Embryonic facial prominence (tissue), 1 donor: Measurements from ENCODE around the gene SLCO4A1.

Experiments
- DNase-seq: peaks from one replicate; pipeline ENCODE4 v3.0.0-alpha.2; 2016; ENCODE audit errors: extremely low spot score

The SLCO4A1 gene

GRCh38 chr20:62700261-62700930 lies 58.1 kb downstream of the SLCO4A1 start:
- DNase-seq, result no peak

GRCh38 chr20:62701161-62702012 lies 59.1 kb downstream of the SLCO4A1 start:
- no peak for DNase-seq

DNA sequence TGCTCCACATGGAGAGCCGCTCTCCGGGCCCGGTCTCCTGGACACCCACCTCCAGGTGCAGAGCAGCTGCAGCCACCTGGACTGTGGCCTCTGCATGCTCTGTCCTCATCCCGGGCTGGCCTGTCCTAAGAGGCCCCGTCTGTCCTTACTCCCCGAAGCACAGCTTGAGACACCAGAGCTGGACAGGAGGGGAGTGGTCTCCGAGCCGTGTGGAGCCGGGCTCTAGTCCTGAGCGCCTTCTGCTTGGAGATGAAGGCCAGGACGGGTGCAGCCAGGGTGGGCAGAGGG lies 59.7 kb downstream of the SLCO4A1 start:
- DNase-seq, result no peak

- no peak for DNase-seq
Observed at GRCh38 chr20:62702895-62703852, 60.9 kb downstream of the SLCO4A1 start.

DNA sequence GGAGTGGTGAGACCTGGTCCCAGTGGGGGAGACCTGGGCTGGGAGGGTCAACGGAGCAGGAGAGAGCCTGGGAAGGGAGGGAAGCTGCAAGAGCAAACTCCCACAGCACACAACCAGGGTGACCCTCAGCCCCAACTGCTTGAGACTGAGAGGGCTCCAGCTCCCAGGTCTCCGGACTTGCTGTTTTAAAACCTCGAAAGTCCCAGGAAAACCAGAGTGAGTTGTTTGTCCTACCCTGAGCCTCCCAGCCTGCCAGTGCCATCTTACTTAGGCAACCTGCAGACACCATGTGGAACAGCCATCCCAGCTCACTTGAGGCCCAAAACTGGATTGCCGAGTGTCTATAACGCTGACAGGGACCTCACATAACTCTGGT lies 61.5 kb downstream of the SLCO4A1 start:
- DNase-seq, result no peak

DNA sequence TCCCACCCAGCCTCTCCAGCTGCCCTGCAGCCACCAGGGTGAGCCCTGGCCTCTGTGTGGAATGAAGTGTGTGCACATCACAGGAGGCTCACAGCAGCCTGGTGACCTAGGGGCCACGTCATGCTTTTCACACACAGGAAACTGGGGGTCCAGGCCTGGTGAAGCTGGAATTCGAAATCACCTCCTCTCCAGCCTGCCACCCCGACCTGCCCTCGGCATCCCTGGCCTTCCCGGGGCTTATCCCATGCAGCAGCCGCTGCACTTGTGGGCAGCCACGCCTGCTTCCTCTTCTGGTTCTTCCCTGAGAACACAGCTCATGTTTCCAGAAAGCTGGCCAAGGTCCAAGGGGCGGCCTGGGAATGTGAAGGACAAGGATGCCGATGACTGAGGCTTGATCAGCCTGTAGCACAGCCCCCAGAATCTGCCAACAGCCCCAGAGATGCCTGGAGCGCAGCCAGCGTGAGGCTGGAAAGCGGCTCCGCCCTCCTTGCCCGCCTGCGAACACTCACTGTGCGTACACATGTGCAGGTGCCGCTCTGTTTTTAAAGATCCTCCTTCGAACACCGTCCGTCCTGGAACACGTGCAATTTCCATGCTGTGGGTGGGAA lies 62.1 kb downstream of the SLCO4A1 start:
- DNase-seq, result peak; percentile 62

DNA sequence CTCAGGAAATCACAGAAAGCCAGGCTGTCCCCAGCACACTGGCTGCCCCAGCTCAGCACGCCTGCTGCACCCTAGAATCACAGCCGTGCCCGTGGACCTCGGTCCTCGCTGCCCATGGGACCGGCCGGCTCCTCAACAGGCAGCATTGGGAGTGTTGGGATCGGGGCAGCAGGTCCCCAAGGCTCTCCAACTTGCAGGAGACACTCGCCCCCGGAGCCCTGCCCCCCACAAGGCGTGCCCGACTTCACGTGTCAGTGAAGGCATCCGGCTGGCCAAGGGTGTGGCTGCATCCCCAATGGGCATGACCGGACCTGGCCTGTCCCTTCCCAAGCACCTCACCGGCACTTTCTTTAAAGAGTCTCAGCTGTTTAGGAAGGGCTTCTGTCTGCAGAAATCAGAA lies 63.3 kb downstream of the SLCO4A1 start:
- no peak for DNase-seq

DNA sequence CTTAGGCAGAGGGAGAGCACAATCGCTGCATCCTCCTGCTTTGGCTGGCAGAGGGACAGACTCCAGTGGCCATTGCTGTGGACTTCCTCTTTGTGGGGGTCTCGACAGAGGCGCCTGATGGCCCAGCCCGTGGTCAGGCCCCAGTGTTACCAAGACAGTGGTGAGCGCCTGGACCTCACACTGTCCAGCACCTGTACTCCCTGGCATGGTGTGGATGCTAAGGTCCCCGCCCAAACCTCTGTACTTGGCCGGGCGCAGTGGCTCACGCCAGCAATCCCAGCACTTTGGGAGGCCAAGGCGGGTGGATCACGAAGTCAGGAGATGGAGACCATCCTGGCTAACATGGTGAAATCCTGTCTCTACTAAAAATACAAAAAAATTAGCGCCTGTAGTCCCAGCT lies 64.0 kb downstream of the SLCO4A1 start:
- DNase-seq, result no peak

DNA sequence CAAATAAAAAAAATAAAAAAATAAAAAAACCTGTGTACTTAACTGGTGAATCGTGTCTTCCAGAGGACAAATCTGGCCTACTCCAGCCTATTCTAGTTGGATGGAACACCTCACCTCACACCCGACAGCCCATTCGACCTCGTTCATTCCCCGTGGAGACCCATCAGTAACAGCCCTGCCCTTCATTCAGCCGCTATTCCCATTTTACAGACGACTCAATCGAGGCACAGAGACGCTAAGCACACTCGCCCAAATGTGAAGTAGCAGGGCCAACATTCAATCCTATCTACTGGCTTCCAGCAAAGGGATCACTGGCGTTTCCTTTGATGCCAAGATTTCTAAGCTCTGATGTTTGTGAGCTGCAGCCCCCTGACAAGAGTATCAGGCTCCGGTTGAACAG lies 64.6 kb downstream of the SLCO4A1 start:
- no peak for DNase-seq

- no peak for DNase-seq
Observed at GRCh38 chr20:62707276-62707920, 65.1 kb downstream of the SLCO4A1 start.

DNA sequence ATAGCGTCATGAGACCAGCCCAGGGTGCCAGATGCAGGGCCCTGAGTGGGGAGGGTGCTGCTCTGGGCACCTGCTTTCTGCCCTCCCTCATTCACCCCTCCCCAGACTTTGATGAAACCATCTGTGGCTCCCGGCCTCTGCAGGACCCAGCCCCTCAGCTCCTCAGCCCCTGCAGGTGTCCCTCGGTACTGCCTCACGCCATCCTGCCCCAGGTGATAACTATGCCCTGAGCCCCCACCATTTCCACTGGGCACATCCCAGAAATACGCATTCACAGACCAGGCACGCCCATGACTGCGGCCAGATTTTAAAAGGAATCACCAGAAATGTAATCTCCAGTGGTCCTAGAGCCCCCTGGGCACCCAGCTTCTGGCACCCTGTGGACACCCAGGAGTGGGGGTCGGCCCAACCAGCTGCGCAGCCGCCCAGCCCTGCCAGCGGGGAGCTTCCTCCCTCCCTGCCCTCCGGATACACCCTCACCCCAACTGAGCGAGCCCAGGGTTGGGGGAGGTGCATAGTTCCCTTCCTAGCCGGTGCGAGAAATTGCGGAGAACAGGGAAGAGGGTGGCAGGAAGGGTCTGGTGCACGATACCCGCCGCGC lies 65.7 kb downstream of the SLCO4A1 start:
- no peak for DNase-seq

DNA sequence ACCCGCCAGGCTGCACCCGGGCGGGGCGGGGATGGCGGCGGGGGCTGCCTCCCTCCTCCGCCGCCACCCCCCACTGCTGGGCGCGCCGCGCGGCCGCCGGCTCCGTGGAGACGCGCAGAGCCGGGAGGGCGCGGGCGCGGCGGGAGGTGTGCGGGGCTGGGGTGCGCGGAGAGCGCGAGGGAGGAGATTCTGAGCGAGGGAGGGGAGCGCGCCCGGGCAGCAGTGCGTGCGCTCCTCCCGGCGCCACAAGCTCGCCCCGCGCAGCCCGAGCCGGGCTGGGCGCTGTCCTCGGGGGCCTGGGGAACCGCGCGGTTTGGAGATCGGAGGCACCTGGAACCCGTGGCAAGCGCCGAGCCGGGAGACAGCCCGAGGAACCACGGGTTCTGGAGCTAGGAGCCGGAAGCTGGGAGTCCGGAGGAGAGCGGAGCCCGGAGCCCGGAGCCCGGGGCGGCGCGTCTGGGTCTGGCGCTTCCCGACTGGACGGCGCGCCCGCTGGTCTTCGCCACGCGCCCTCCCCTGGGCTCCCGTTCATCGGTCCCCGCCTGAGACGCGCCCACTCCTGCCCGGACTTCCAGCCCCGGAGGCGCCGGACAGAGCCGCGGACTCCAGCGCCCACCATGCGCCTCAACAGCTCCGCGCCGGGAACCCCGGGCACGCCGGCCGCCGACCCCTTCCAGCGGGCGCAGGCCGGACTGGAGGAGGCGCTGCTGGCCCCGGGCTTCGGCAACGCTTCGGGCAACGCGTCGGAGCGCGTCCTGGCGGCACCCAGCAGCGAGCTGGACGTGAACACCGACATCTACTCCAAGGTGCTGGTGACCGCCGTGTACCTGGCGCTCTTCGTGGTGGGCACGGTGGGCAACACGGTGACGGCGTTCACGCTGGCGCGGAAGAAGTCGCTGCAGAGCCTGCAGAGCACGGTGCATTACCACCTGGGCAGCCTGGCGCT lies 66.6 kb downstream of the SLCO4A1 start, which contains the start of gene NTSR1:
NTSR1 (plus strand) TSS at position 246 of the 946 bp plus-strand sequence; CDS start at position 618, 372 bp downstream.
- no peak for DNase-seq

GRCh38 chr20:62709537-62709905 lies 67.2 kb downstream of the SLCO4A1 start:
- no peak for DNase-seq

GRCh38 chr20:62710221-62710885 lies 68.0 kb downstream of the SLCO4A1 start:
- DNase-seq, result no peak

DNA sequence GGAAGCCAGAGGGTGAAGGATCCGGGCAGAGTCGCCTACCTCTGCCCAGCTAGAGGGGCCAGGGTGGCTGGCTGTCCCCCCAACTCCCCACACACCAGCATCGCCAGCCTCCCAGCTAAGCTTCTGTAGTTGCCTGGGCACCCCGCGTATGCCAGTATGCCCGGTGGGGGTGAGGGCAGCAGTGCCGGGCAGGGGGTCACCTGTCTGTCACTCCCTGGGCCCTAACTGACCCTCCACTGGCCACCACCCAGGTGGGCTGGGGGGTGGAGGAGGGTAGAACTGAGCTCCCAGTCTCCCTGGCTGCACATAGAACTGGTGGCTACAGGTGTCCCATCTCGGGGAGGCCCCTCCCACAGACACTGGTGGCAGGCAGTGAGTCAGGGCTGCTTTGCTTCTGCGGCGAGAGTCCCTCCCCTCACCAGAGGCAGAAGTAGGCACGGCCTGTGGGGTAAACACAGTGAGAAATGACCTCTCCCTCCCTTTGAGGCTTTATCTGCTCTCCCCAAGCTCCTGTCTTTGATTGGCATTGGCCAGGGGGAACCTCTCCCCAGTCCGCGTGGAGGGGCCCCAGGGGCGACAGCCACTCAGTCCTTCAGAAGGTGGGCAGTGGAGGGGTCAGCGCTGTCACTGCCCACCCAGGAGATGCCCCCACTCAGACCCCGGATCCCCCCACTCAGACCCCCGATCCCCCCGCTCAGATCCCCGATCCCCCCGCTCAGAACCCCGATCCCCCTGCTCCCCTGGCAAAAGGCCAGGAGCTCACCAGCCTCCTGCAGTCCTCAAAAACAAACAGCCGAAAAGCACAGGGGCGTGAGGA lies 68.8 kb downstream of the SLCO4A1 start:
- no peak for DNase-seq

DNA sequence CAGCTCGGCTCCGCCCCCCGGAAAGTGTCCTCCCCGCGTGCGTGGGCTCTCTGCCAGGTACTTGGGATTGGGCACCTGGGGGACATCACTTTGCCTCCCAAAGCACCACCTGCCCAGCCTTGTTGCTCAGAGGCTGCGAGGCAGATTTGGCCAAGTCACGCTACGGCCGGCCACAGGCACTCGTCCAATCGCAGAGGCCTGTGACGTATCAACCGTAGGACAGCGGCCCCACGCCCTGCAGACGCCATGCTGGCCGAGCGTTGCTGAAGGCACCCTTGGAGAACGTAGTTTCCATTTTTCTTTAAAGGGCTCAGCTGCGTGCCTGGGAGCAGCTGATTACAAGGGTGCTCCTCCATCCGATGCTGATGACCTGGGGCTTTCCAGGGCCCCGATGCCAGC lies 69.4 kb downstream of the SLCO4A1 start:
- DNase-seq, result no peak

- no peak for DNase-seq
Observed at GRCh38 chr20:62712606-62713005, 70.3 kb downstream of the SLCO4A1 start.

GRCh38 chr20:62714006-62714405 lies 71.7 kb downstream of the SLCO4A1 start:
- DNase-seq, result no peak
